Left lung (tissue), 10 donors: ENCODE data around the gene DLK2. TPM values are rescaled to one million over a fixed set of nuclear protein-coding genes. Genes with fewer than 3 reads are reported as not detected.

Experiments
- ATAC-seq: fragments of 200-7000 bp; cut with Tn5 transposase; one replicate; pipeline ENCODE4 v1.9.1; 2020; ENCODE audit warnings: moderate library complexity
- DNase-seq, 4 donors: peaks; one replicate each; pipeline ENCODE4 v3.0.0-alpha.2; 2013 to 2020
- H3K27ac ChIP-seq, 2 donors: fragments of 200-600 bp; sonication (generic) in 1 of 2; one replicate each; pipeline versions ENCODE4 v1.5.0 to v1.8.0; 2020 to 2021
- H3K27me3 ChIP-seq, 2 donors: fragments of 200-600 bp; sonication (generic) in 1 of 2; one replicate each; pipeline versions ENCODE4 v1.5.0 to v1.8.0; 2020 to 2021
- H3K36me3 ChIP-seq, 2 donors: fragments of 200-600 bp; sonication (generic) in 1 of 2; one replicate each; pipeline versions ENCODE4 v1.5.0 to v1.8.0; 2020 to 2021
- H3K4me1 ChIP-seq, 2 donors: fragments of 200-600 bp; one replicate each; pipeline ENCODE4 v1.8.0; 2021
- H3K4me3 ChIP-seq, 2 donors: fragments of 200-600 bp; sonication (generic) in 1 of 2; one replicate each; pipeline versions ENCODE4 v1.5.0 to v1.8.0; 2020 to 2021; ENCODE audit warnings: mild to moderate bottlenecking in 1 of 2
- H3K9me3 ChIP-seq, 2 donors: fragments of 200-600 bp; sonication (generic) in 1 of 2; one replicate each; pipeline versions ENCODE4 v1.5.0 to v1.8.0; 2020 to 2021
- CTCF ChIP-seq, 2 donors: fragments of 200-600 bp; sonication (generic) in 1 of 2; IDR thresholded peaks; one replicate each; pipeline versions ENCODE4 v1.5.0 to v1.8.0; 2021; ENCODE audit warnings: antibody characterized with exemption in 2 of 2
- intact Hi-C, 2 donors: fragments of 100-400 bp; cut with DNase I; formaldehyde crosslinking; loops; one replicate each; pipeline versions ENCODE4 v1.11.2 to v1.14.2; 2022
- polyA plus RNA-seq, 6 donors: library from polyadenylated mRNA; unstranded; fragments of 120-200 nt; gene quantifications; one replicate each; pipeline ENCODE4 v1.2.1, GENCODE V29; 2013; ENCODE audit not compliant: insufficient read length in 6 of 6
- total RNA-seq, 2 donors: library from RNA; stranded (reverse); fragmentation: NEBNext Ultra II Directional; extraction: Animal tissue kit (Norgen Biotek cat#: 25700); gene quantifications; one replicate each; pipeline ENCODE4 v1.2.1, GENCODE V29; 2021
- donor health status: DM: no; HTN: yes; CAD: no.
- donor health status: DM: no; HTN: no; CAD: no.

DLK2 gene
- total and polyA plus RNA-seq, 8 donors: 0.93 to 2.6 (median 1.7) TPM

DNA sequence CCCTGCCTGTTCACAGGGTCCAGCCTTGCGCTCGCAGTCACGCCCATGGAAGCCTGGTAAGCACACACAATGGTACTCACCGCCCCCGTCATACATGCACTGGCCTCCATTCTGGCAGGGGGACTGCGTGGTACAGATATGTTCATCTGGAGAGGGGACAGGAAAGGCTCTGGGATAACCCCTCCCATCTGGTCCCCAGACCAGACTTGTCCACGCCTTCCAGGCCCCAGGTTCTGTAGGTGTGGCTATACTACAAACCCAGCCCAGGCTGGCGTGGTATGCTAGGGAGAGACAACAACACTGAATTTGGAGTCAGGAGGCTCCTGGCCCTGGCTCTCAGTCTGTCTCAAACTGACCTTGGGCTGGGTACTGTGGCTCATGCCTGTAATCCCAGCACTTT is 3.4 kb downstream of the DLK2 start:
- intact Hi-C loops: loop anchor here (5.0 to 10.0 kb wide), 2 partner anchors 53 to 55 kb away; no protein-coding TSS in a partner anchor
- H3K27ac ChIP-seq: no peak overlapping the region
- no peak for DNase-seq

DNA sequence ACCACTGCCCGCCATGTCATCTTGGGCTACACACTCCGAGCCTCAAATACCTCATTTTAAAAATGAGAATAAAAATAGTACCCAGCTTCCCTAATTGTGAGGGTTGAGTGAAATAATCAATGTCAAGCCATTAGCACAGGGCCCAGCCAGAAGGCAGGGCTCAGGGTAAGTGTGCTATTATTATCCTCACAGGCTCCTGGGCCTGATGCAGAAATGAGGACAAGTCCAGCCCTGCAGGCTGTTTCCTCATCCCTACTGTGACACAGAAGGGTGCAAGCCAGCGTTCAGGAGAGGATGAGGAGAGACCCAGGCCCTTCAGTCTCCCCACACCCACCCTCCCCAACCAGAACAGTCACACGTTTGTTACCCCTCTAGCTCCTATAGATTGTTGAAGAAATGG is 4.0 kb downstream of the DLK2 start:
- H3K9me3 ChIP-seq: no peaks in the 10 kb centered on the region
- no peak overlapping the region for H3K27ac ChIP-seq
- no peak for TF ChIP-seq CTCF (IDR thresholded peaks at IDR 0.05)
- peaks cover 0 to 21% of the 10 kb centered on the region in 2 donors for H3K4me1 ChIP-seq
- peaks cover 3 to 23% of the 10 kb centered on the region in 2 donors for H3K27me3 ChIP-seq
- ATAC-seq (no peak), DNase-seq (no peak)
- peaks cover 0 to 72% of the 10 kb centered on the region in 2 donors for H3K36me3 ChIP-seq
- H3K4me3 ChIP-seq: no peak overlapping the region
- intact Hi-C loops: loop anchor here (5.0 to 10.0 kb wide), 2 partner anchors 53 to 56 kb away; no protein-coding TSS in a partner anchor

More for the DNA sequence above, 3.4 kb downstream of the DLK2 start:
- Histone ChIP-seq H3K27me3 (peaks cover 8 to 29% of the 10 kb centered on the region in 2 donors), H3K4me1 (peaks cover 0 to 21% of the 10 kb centered on the region in 2 donors), H3K9me3 (no peaks in the 10 kb centered on the region), H3K4me3 (no peak overlapping the region), H3K36me3 (peaks cover 0 to 66% of the 10 kb centered on the region in 2 donors)
- no peak for TF ChIP-seq CTCF (IDR thresholded peaks at IDR 0.05)
- ATAC-seq: no peak

GRCh38 chr6:43450699-43451131 is 4.6 kb downstream of the DLK2 start:
- no peaks in the 10 kb centered on the region for H3K9me3 ChIP-seq
- peaks cover 0 to 78% of the 10 kb centered on the region in 2 donors for H3K36me3 ChIP-seq
- DNase-seq (no peak), ATAC-seq (no peak)
- H3K27ac ChIP-seq: no peak overlapping the region
- peaks cover 0 to 16% of the 10 kb centered on the region in 2 donors for H3K27me3 ChIP-seq
- no peak overlapping the region for H3K4me3 ChIP-seq
- intact Hi-C loops: loop anchor here (5.0 to 10.0 kb wide), 2 partner anchors 54 to 57 kb away; no protein-coding TSS in a partner anchor
- H3K4me1 ChIP-seq: peaks cover 0 to 17% of the 10 kb centered on the region in 2 donors
- TF ChIP-seq CTCF (IDR thresholded peaks at IDR 0.05): no peak

GRCh38 chr6:43448916-43449315 is 6.4 kb downstream of the DLK2 start:
- intact Hi-C loops: no loop called here
- Histone ChIP-seq H3K4me1 (no peaks in the 10 kb centered on the region), H3K9me3 (no peaks in the 10 kb centered on the region), H3K27me3 (no peaks in the 10 kb centered on the region), H3K27ac (no peak overlapping the region), H3K36me3 (peaks cover 0 to 96% of the 10 kb centered on the region in 2 donors), H3K4me3 (no peak overlapping the region)
- DNase-seq: no peak
- TF ChIP-seq CTCF (IDR thresholded peaks at IDR 0.05): no peak
- no peak for ATAC-seq

GRCh38 chr6:43447604-43448003 is 7.7 kb downstream of the DLK2 start:
- no peaks in the 10 kb centered on the region for H3K9me3 ChIP-seq
- H3K27me3 ChIP-seq: no peaks in the 10 kb centered on the region
- intact Hi-C loops: no loop called here
- H3K27ac ChIP-seq: no peak overlapping the region
- no peaks in the 10 kb centered on the region for H3K4me1 ChIP-seq
- H3K36me3 ChIP-seq: peaks cover 0 to 100% of the 10 kb centered on the region in 2 donors
- H3K4me3 ChIP-seq: no peak overlapping the region
- ATAC-seq: no peak
- TF ChIP-seq CTCF (IDR thresholded peaks at IDR 0.05): no peak
- DNase-seq: no peak
